Hematopoietic multipotent progenitor cell treated with erythropoietin and hydrocortisone succinate and interleukin-3 and kit ligand, for 6 days (in vitro differentiated cells): Measurements from ENCODE around the gene GPR18.

ENCODE experiments used
- DNase-seq: peaks from one replicate; pipeline ENCODE4 v3.0.0-alpha.2; 2015

The GPR18 gene

DNA sequence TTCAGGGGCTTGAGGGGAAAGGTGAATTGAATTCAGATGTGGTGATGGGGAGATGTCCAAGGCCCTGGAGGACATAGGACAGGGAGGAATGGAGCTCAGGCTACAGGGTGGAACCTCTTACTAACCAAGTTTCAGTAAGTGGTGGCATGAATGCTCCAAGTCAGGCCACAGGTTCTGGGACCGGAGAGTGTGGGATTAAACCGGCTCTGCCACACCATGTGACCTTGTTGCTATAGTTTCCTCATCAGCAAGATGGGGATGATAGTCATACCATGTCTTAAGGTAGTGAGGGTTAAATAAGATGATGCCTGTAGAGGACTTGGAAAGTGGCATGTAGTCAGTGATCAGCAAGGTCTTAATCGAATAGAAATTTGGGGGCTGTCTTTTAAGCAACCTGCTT, 32.7 kb upstream of the GPR18 start:
- no peak for DNase-seq

DNA sequence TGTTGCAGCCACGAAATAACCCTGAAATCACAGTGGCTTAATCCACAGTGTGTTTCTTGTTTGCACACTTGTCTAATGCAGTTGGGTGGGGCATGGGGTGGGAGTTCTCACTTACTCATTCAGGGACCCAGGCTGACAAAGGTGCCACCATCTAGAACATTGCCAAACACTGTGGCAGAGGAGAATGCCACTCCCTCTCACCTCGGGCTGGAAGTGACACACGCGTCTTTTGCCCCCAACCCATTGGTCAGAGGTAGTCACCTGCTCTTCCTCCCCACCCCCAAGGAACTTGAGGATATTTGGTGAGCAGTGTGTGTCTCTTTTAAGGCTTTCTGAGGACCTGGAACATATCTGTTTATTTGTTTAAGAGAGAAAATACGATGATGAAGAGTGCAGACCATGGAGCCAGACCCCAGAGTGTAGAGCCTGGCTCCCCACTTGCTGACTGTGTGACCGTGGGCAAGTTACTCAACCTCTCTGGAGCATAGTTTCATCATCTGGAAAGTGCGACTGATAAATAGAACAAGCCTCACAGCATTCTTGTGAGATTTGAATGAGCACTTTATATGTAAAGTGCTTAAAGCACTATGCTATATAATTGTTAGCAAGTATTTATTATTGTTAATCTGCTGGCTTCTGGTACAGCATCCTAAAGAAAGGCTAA, 31.6 kb upstream of the GPR18 start:
- DNase-seq = no peak

DNA sequence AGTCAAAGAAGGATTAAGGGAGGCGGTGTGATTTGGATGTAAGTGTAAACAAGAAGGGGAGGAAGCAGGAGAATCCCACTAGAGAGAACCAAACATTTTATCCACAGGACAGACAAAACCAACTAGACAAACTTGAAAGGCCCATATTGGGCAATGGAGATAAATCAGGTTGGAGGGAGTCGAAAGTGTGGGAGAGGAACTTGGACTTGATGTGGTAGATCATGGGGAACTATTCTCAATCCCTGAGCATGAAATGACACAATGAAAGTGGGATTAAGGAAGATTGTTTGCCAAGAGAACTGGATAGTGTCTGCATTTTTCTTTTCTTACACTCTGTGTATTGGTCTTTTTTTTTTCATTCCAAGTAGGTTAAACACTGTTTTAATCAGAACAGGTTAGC, 31.1 kb upstream of the GPR18 start:
- no peak for DNase-seq

DNA sequence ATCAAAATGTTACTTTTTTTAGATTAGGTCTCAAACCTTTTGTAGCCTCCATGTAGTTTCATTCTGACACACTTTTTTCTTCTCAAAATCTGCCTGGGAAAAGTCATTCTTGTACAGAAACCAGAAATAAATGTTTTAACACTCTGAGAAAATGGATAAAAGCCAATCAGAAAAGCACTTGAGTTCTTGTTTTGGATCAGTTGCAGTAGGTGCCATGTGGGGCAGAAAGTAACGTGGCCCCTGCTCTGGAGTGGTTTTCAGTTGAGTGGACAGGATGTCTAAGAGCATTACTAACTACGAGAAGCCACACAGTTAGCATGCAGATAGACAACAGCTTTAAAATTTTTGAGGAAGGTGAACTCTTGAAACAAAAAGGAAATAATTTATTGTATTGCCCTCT, 29.9 kb upstream of the GPR18 start:
- no peak for DNase-seq

GRCh38 chr13:99287551-99287950, 29.4 kb upstream of the GPR18 start:
- no peak for DNase-seq

- no peak for DNase-seq
Measured at GRCh38 chr13:99285432-99286182, 27.4 kb upstream of the GPR18 start.

GRCh38 chr13:99282264-99283231, 24.4 kb upstream of the GPR18 start:
- DNase-seq = no peak

DNA sequence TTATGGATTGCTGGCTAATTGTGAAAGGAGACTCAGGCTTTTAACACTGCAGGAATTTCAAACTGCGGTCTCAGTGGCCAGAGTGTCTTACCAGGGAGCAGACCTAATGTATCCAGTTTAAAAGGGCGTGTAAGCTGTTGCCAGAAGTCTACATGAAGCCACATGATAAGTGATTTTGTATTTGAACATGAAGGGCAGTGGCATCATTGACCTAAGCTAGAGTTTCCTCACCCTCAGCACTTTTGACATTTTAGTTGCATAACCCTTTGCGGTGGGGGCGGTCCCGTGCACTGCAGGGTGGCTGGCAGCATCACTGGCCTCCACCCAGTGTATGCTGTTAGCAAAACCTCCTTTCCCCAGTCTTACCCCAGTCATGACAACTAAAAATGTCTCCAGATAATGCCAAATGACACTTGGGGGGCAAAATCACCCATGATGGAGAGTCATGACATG, 23.7 kb upstream of the GPR18 start:
- peak; percentile 70 for DNase-seq

- DNase-seq = no peak
Measured at GRCh38 chr13:99280166-99280565, 22.0 kb upstream of the GPR18 start.

GRCh38 chr13:99279637-99280036, 21.5 kb upstream of the GPR18 start:
- no peak for DNase-seq

- no peak for DNase-seq
Measured at GRCh38 chr13:99278843-99279242, 20.7 kb upstream of the GPR18 start.

DNA sequence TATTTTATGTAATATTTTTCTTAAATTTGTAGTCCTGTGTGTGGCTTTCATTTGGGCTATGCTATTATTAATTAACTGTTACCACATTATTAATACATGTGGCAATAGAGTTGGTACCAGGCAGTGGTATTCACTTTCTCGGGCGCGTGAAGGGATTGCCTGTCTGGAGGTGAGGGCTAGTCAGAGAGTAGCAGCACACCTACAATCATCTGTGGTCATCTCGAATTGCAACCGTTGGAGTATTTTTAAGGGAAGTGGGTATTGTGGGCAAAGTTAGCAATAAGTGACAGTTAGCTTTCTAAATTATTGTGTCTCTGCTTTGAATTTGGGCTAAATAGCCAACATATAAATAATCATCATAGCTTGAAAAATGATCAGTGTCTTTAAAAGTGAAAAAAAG, 20.0 kb upstream of the GPR18 start:
- peak; percentile 60 for DNase-seq

- peak; percentile 56 for DNase-seq
Measured at GRCh38 chr13:99277629-99278028, 19.4 kb upstream of the GPR18 start.

DNA sequence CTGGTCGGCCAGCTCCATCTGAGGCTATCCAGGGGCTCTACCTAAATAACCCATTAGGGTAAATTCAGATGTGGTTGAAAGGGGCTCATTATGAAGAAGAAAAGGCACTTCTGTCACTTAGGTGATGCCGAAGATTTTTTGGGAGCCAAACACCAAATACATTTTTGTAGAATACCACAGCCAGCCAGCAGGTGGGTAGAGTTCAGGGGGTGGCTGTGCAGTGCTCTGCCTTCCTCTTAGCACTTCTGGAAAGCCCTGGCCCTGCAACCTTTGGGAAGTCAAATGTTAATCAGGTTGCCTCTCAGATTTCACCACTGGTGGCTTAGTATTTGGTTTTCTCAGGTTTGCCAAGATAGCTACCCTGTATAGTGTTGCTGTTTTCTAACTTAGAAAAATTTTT, 18.5 kb upstream of the GPR18 start:
- DNase-seq = no peak

DNA sequence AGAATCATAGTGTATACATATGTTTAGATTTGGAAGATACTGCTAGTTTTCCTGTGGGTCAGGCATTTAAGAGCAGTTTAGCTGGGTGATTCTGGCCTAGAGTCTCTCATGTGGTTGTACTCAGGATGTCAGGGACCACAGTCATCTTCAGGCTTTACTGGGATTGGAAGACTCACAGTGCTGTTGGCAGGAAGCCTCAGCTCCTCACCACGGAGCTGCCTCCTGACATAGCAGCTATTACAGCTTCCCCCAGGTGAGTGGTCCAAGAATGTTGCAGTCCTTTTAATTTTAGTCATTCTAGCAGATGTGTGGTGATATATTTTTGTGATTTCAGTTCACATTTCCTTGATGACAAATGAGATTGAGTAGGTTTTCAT, 16.9 kb upstream of the GPR18 start:
- no peak for DNase-seq

DNA sequence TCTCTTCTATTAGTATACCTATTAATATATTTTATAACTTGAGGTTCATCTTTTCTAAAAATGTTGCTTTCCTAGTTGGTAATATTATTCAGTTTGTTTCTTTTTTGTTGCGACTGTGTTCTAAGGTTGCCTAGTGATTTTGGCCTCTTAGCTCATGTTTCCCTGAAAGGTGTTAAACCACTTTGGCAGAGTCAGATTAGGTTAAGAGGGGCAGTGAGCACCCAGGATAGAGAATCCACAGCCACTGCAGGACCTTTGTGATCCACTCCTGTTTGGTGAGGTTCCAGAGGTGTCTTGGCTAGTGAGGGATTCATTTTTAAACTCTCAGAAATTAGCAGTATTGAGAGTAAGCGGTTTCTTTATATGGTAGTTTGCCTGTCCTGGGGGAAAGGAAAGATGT, 14.9 kb upstream of the GPR18 start:
- DNase-seq = no peak

DNA sequence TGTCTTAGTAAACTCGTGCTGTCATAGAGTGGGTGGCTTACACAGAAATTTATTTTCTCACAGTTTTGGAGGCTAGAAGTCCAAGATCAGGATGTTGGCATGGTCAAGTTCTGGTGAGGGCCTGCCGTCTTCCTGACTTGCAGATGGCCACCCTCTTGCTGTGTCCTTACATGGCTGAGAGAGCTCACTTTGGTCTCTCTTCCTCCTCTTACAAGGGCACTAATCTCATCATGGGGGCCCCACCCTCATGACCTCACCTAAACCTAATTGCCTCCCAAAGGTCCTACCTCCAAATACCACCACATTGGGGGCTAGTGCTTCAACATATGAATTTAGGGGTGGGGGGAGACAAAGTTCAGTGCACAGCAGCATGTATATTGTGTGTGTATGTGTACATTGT, 14.3 kb upstream of the GPR18 start:
- DNase-seq = no peak

GRCh38 chr13:99271249-99271648, 13.1 kb upstream of the GPR18 start:
- no peak for DNase-seq

- DNase-seq = no peak
Measured at GRCh38 chr13:99270518-99270917, 12.3 kb upstream of the GPR18 start.

GRCh38 chr13:99269627-99270241, 11.6 kb upstream of the GPR18 start:
- DNase-seq = peak; percentile 86

GRCh38 chr13:99268822-99269221, 10.6 kb upstream of the GPR18 start:
- DNase-seq = no peak

DNA sequence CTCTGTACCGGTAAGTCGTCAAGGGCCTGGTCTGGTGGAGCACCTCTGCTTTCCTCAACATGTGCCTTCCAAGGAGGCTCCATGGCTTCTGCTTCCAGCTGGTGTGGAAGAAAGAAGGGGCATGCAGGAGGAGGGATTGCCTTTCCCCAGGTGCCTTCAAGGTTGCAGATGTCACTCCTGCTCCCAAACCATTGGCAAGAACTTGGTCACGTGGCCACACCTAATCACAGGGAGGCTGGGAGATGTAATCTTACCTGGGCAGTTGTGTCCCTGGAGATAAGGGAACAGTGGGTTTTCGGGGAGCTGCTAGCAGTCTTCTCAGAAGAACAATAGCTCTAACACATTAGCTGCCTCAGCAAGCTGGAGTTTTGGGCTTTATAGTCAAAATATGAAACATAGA, 9.7 kb upstream of the GPR18 start:
- DNase-seq = peak; percentile 80

- DNase-seq = peak; percentile 77
Measured at GRCh38 chr13:99266827-99267226, 8.6 kb upstream of the GPR18 start.
